ENCODE measurements around the gene GIGYF2. TPM values are rescaled to one million over a fixed set of nuclear protein-coding genes. Genes with fewer than 3 reads are reported as not detected.

Gene GIGYF2
- polyA plus RNA-seq, 1 of the 3 experiments (the other 2 are of a cell fraction): 12.8 TPM

DNA sequence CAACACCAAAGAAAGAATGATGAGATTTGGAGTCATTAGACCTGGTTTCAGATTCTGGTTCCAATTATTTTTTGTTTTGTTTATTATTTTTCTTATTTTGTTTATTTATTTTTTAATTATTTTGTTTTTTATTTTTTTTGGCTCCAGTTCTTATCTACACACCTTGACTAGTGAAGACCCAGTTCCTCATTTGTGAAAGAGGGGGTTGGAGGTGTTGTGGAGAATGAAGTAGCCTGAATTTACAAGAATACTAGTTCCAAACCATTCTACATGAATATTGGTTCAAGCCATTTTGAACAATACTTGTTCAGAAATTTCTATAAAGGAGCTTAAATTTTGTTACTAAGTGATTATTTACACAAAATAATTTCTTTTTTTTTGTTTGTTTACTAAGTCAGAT lies 86.1 kb downstream of the GIGYF2 start:
- Histone ChIP-seq H4K20me1 (ENCODE audit: insufficient read depth) (no peaks in the 10 kb centered on the region), H3K27me3 (ENCODE audit: insufficient read depth) (no peaks in the 10 kb centered on the region), H3K36me3 (replicated peaks in 1 of 2; ENCODE audit: control insufficient read depth in 1 of 2, insufficient read depth in 2 of 2, low read length in 1 of 2) (peaks cover 29 to 50% of the 10 kb centered on the region in 2 experiments), H3K4me2 (no peak overlapping the region), H3K9me3 (no peaks in the 10 kb centered on the region), H3K27ac (ENCODE audit: low read depth in 2 of 2, low read length in 1 of 2) (no peak overlapping the region), H2AFZ (ENCODE audit: low read depth) (no peak overlapping the region), H3K9ac (no peak overlapping the region), H3F3A (replicated peaks; ENCODE audit: insufficient read depth) (no peaks in the 10 kb centered on the region), H3K79me2 (ENCODE audit: insufficient read depth) (no peaks in the 10 kb centered on the region; the same call in 1 of the 2 replicates), H3K4me3 (ENCODE audit: low read depth in 2 of 2, low read length in 1 of 2) (no peak overlapping the region), H3K9me2 (no peaks in the 10 kb centered on the region), H3K4me1 (ENCODE audit: control insufficient read depth in 1 of 2, insufficient read depth in 2 of 2, low read depth in 1 of 2, low read length in 1 of 2) (peaks cover 0 to 2% of the 10 kb centered on the region in 2 experiments; a peak in 1 of 4 replicates)
- DNase-seq: no peak
- ChIA-PET POLR2A (no interaction called here), CTCF (interaction anchor here (1.1 kb wide), 1 partner anchor 12 kb away, joined by 3 read pairs; no protein-coding TSS in a partner anchor)
- TF ChIP-seq RXRA (IDR thresholded peaks at IDR 0.05; ENCODE audit: borderline replicate concordance, low read depth): no peak
- no peak for TF ChIP-seq TAF1 (IDR thresholded peaks at IDR 0.05; ENCODE audit: borderline replicate concordance, low read depth, low read length)
- no peak for TF ChIP-seq FOSL2 (IDR thresholded peaks at IDR 0.05; ENCODE audit: borderline replicate concordance, low read depth)
- TF ChIP-seq, protein P1, sequence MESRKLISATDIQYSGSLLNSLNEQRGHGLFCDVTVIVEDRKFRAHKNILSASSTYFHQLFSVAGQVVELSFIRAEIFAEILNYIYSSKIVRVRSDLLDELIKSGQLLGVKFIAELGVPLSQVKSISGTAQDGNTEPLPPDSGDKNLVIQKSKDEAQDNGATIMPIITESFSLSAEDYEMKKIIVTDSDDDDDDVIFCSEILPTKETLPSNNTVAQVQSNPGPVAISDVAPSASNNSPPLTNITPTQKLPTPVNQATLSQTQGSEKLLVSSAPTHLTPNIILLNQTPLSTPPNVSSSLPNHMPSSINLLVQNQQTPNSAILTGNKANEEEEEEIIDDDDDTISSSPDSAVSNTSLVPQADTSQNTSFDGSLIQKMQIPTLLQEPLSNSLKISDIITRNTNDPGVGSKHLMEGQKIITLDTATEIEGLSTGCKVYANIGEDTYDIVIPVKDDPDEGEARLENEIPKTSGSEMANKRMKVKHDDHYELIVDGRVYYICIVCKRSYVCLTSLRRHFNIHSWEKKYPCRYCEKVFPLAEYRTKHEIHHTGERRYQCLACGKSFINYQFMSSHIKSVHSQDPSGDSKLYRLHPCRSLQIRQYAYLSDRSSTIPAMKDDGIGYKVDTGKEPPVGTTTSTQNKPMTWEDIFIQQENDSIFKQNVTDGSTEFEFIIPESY (IDR thresholded peaks at IDR 0.05; ENCODE audit: borderline replicate concordance, low read depth): no peak

- Histone ChIP-seq H3K9me2 (no peaks in the 10 kb centered on the region), H3K79me2 (ENCODE audit: insufficient read depth) (no peaks in the 10 kb centered on the region; the same call in 1 of the 2 replicates), H3F3A (replicated peaks; ENCODE audit: insufficient read depth) (peaks cover 6% of the 10 kb centered on the region), H3K4me2 (no peak overlapping the region), H3K27me3 (ENCODE audit: insufficient read depth) (no peaks in the 10 kb centered on the region), H3K36me3 (replicated peaks in 1 of 2; ENCODE audit: control insufficient read depth in 1 of 2, insufficient read depth in 2 of 2, low read length in 1 of 2) (peaks cover 65 to 68% of the 10 kb centered on the region in 2 experiments), H3K9ac (no peak overlapping the region), H3K4me3 (ENCODE audit: low read depth in 2 of 2, low read length in 1 of 2) (no peak overlapping the region), H3K9me3 (no peaks in the 10 kb centered on the region), H3K27ac (ENCODE audit: low read depth in 2 of 2, low read length in 1 of 2) (no peak overlapping the region), H2AFZ (ENCODE audit: low read depth) (no peak overlapping the region), H3K4me1 (ENCODE audit: control insufficient read depth in 1 of 2, insufficient read depth in 2 of 2, low read depth in 1 of 2, low read length in 1 of 2) (no peaks in the 10 kb centered on the region), H4K20me1 (ENCODE audit: insufficient read depth) (no peaks in the 10 kb centered on the region)
- ChIA-PET POLR2A (no interaction called here), CTCF (no interaction called here)
- no peak for TF ChIP-seq FOSL2 (IDR thresholded peaks at IDR 0.05; ENCODE audit: borderline replicate concordance, low read depth)
- DNase-seq: no peak
Measured at GRCh38 chr2:232787806-232788205, 90.7 kb downstream of the GIGYF2 start.

- DNase-seq: no peak
- Histone ChIP-seq H3K4me2 (no peak overlapping the region), H2AFZ (ENCODE audit: low read depth) (no peak overlapping the region), H3K27me3 (ENCODE audit: insufficient read depth) (no peaks in the 10 kb centered on the region), H3K27ac (ENCODE audit: low read depth in 2 of 2, low read length in 1 of 2) (no peak overlapping the region), H3K4me3 (ENCODE audit: low read depth in 2 of 2, low read length in 1 of 2) (no peak overlapping the region), H3F3A (replicated peaks; ENCODE audit: insufficient read depth) (peaks cover 6% of the 10 kb centered on the region), H3K9me3 (no peaks in the 10 kb centered on the region), H3K79me2 (ENCODE audit: insufficient read depth) (no peaks in the 10 kb centered on the region; the same call in 1 of the 2 replicates), H3K36me3 (replicated peaks in 1 of 2; ENCODE audit: control insufficient read depth in 1 of 2, insufficient read depth in 2 of 2, low read length in 1 of 2) (peaks cover 66 to 78% of the 10 kb centered on the region in 2 experiments), H4K20me1 (ENCODE audit: insufficient read depth) (no peaks in the 10 kb centered on the region), H3K9me2 (no peaks in the 10 kb centered on the region), H3K9ac (no peak overlapping the region), H3K4me1 (ENCODE audit: control insufficient read depth in 1 of 2, insufficient read depth in 2 of 2, low read depth in 1 of 2, low read length in 1 of 2) (no peaks in the 10 kb centered on the region)
- POLR2A ChIA-PET: no interaction called here
- WGBS (ENCODE audit: low lambda C conversion rate): 94% methylated on average over 4 of the region's 4 CpGs
- CTCF ChIA-PET: no interaction called here
- TF ChIP-seq USF1 (IDR thresholded peaks at IDR 0.05; ENCODE audit: borderline replicate concordance, low read depth) (no peak), USF2 (IDR thresholded peaks at IDR 0.05; ENCODE audit: borderline replicate concordance, low read depth, low read length) (no peak), MXI1 (IDR thresholded peaks at IDR 0.05; ENCODE audit: low read depth, low read length) (no peak), ELF1 (IDR thresholded peaks at IDR 0.05) (no peak), JUND (IDR thresholded peaks at IDR 0.05) (no peak), SMC3 (IDR thresholded peaks at IDR 0.05; ENCODE audit: low read depth, low read length) (no peak), NFIC (IDR thresholded peaks at IDR 0.05; ENCODE audit: borderline replicate concordance) (no peak), CHD2 (IDR thresholded peaks at IDR 0.05; ENCODE audit: low read length, partially characterized antibody) (no peak), SIN3A (IDR thresholded peaks at IDR 0.05; ENCODE audit: borderline replicate concordance, low read depth, low read length) (no peak), TCF12 (IDR thresholded peaks at IDR 0.05) (no peak), FOSL2 (IDR thresholded peaks at IDR 0.05; ENCODE audit: borderline replicate concordance, low read depth) (no peak), NRF1 (IDR thresholded peaks at IDR 0.05; ENCODE audit: low read depth, low read length) (no peak)
- TF ChIP-seq, protein P1 (IDR thresholded peaks at IDR 0.05; ENCODE audit: borderline replicate concordance, low read depth): no peak
- TF ChIP-seq, protein P2, sequence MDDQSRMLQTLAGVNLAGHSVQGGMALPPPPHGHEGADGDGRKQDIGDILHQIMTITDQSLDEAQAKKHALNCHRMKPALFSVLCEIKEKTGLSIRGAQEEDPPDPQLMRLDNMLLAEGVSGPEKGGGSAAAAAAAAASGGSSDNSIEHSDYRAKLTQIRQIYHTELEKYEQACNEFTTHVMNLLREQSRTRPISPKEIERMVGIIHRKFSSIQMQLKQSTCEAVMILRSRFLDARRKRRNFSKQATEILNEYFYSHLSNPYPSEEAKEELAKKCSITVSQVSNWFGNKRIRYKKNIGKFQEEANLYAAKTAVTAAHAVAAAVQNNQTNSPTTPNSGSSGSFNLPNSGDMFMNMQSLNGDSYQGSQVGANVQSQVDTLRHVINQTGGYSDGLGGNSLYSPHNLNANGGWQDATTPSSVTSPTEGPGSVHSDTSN (IDR thresholded peaks at IDR 0.05): no peak
Measured at GRCh38 chr2:232789082-232789481, 92.0 kb downstream of the GIGYF2 start.
